GM12878 (cell line): ENCODE measurements around the gene A2ML1.

Source experiments
- BCL11A ChIP-seq: IDR thresholded peaks from 2 replicates; pipeline ENCODE4 v1.6.1; 2011; ENCODE audit warnings: low read depth, low read length
- EP300 ChIP-seq, 2 experiments: fragments of 150-350 bp in 1 of 2; IDR thresholded peaks; 2 replicates each; pipeline ENCODE4 v1.6.1; 2011 to 2012; ENCODE audit warnings: low read depth in 2 of 2, low read length in 2 of 2, borderline replicate concordance in 1 of 2, improper control_type of control experiment in 1 of 2, inconsistent platforms in 1 of 2; ENCODE audit not compliant: control insufficient read depth in 1 of 2
- IRF5 ChIP-seq: fragments of 450-650 bp; IDR thresholded peaks from 2 replicates; pipeline ENCODE4 v1.6.1; 2017; ENCODE audit warnings: borderline replicate concordance
- MAX ChIP-seq: IDR thresholded peaks from 2 replicates; pipeline ENCODE4 v1.6.1; 2012; ENCODE audit warnings: low read depth, low read length, improper control_type of control experiment
- MTA2 ChIP-seq: fragments of 450-650 bp; IDR thresholded peaks from 2 replicates; pipeline ENCODE4 v1.6.1; 2016; ENCODE audit warnings: low read depth, mild to moderate bottlenecking, moderate library complexity
- TAF1 ChIP-seq: IDR thresholded peaks from 2 replicates; pipeline ENCODE4 v1.6.1; 2011; ENCODE audit warnings: mild to moderate bottlenecking, low read depth, low read length, borderline replicate concordance
- TF ChIP-seq, protein P1 (sequence below), 3 experiments: IDR thresholded peaks in 2 of 3; conservative IDR thresholded peaks in 1 of 3; 2 replicates each; pipeline ENCODE4 v1.5.1; 2011; ENCODE audit warnings: low read depth in 3 of 3, low read length in 3 of 3, mild to moderate bottlenecking in 3 of 3, control low read depth in 2 of 3, moderate library complexity in 2 of 3, inconsistent platforms in 1 of 3, mixed read lengths in 1 of 3; ENCODE audit not compliant: control insufficient read depth in 2 of 3, insufficient read depth in 1 of 3; ENCODE audit errors: extremely low read depth in 1 of 3

- TF ChIP-seq, protein P1, sequence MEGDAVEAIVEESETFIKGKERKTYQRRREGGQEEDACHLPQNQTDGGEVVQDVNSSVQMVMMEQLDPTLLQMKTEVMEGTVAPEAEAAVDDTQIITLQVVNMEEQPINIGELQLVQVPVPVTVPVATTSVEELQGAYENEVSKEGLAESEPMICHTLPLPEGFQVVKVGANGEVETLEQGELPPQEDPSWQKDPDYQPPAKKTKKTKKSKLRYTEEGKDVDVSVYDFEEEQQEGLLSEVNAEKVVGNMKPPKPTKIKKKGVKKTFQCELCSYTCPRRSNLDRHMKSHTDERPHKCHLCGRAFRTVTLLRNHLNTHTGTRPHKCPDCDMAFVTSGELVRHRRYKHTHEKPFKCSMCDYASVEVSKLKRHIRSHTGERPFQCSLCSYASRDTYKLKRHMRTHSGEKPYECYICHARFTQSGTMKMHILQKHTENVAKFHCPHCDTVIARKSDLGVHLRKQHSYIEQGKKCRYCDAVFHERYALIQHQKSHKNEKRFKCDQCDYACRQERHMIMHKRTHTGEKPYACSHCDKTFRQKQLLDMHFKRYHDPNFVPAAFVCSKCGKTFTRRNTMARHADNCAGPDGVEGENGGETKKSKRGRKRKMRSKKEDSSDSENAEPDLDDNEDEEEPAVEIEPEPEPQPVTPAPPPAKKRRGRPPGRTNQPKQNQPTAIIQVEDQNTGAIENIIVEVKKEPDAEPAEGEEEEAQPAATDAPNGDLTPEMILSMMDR (IDR thresholded peaks at IDR 0.05 in 2 of 3, conservative IDR thresholded peaks at IDR 0.05 in 1 of 3; ENCODE audit: control insufficient read depth in 2 of 3, extremely low read depth in 1 of 3, insufficient read depth in 1 of 3, low read depth in 3 of 3, low read length in 3 of 3): no peak
- no peak for TF ChIP-seq BCL11A
- TF ChIP-seq MTA2: no peak
- TF ChIP-seq TAF1: no peak
- no peak for TF ChIP-seq EP300 (IDR thresholded peaks at IDR 0.05; ENCODE audit: borderline replicate concordance in 1 of 2, control insufficient read depth in 1 of 2, low read depth in 2 of 2, low read length in 2 of 2)
- no peak for TF ChIP-seq MAX
- TF ChIP-seq IRF5: no peak
Measured at GRCh38 chr12:8916154-8916553, 93.7 kb downstream of the A2ML1 start.
